Aortic smooth muscle cell (primary cell): ENCODE measurements around the gene TMED4. TPM values are rescaled to one million over a fixed set of nuclear protein-coding genes. Genes with fewer than 3 reads are reported as not detected.

Experiments used
- total RNA-seq: library from RNA; depleted of rRNA; stranded (reverse); fragments of >200 nt; gene quantifications from 2 replicates; pipeline ENCODE4 v1.2.3, GENCODE V29; 2014

TMED4 gene
- total RNA-seq: 96.1 and 123 TPM in 2 replicates

GRCh38 chr7:44581879-44582603, at the start of gene TMED4:
TMED4 (minus strand) TSS chr7:44582231; CDS start chr7:44582206, 25 bp downstream.

GRCh38 chr7:44606341-44607140, 24.5 kb upstream of the TMED4 start, which contains the start of gene OGDH:
OGDH (plus strand) TSS chr7:44606627; CDS start chr7:44624344, 17,717 bp downstream.

GRCh38 chr7:44573464-44574286, 8.4 kb downstream of the TMED4 start, which contains the start of gene DDX56:
DDX56 (minus strand) TSS chr7:44573908; CDS start chr7:44573895, 13 bp downstream.

GRCh38 chr7:44541028-44541869, 40.8 kb downstream of the TMED4 start, which contains the start of gene NPC1L1:
NPC1L1 (minus strand) TSS chr7:44541330; CDS start chr7:44541259, 71 bp downstream.

Other genes starting within 250 kb of the TMED4 start
- gene NUDCD3, start 91.6 kb downstream of the TMED4 start, total RNA-seq: 143 and 152 TPM in 2 replicates
- not detected in 2 replicates for gene NPC1L1, start 40.9 kb downstream of the TMED4 start, total RNA-seq
- 33.2 and 45.7 TPM in 2 replicates for gene DDX56, start 8.3 kb downstream of the TMED4 start, total RNA-seq
- gene OGDH, start 24.4 kb upstream of the TMED4 start, total RNA-seq: 74.4 and 92.9 TPM in 2 replicates
- gene ZMIZ2, start 166.6 kb upstream of the TMED4 start, total RNA-seq: 10.3 and 10.7 TPM in 2 replicates
- gene PPIA, start 214.4 kb upstream of the TMED4 start, total RNA-seq: 1,369 and 2,769 TPM in 2 replicates